ENCODE measurements around the gene KIRREL3. TPM values are rescaled to one million over a fixed set of nuclear protein-coding genes. Genes with fewer than 3 reads are reported as not detected.

Gene KIRREL3
- total RNA-seq, 1 donor from 2014 or later, result 0.38 TPM

- no peak overlapping the region for H3K27ac Mint-ChIP-seq (ENCODE audit: unreplicated experiment)
These were observed 297.6 kb downstream of the KIRREL3 start for GRCh38 chr11:126702987-126703386.

DNA sequence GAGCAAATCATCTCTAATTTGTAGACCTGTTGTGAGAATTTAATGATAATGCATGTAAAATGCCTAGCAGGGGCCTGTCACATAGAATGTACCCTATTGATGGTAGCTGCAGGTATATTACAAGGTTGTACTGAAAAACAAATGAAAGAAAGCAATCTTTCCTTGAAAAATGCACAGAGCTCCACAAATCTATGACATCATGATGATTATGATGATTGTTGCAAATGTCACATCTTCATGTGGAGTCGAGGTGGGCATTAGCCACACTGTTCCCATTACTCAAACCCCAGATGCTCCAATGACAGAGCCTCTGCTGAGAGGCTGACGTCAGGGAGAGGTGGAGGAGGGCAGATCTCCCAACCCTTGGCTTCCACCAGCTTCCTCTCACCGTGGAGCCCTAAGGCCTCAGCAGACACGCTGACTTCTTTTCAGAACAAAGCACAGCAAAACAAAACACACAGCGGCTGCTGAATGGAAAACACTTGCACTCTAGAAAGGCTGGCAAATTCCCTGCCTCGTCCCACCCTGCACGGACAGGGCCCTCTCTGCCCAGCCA is 298.3 kb downstream of the KIRREL3 start:
- H3K9me3 Mint-ChIP-seq (ENCODE audit: unreplicated experiment), result no peaks in the 10 kb centered on the region
- H3K4me1 Mint-ChIP-seq (ENCODE audit: unreplicated experiment), result peaks cover 11% of the 10 kb centered on the region
- no peak for TF ChIP-seq CTCF (IDR thresholded peaks at IDR 0.05; ENCODE audit: unreplicated experiment)
- DNase-seq (ENCODE audit: low spot score), result no peak
- no peaks in the 10 kb centered on the region for H3K36me3 Mint-ChIP-seq (ENCODE audit: low read depth, unreplicated experiment)
- H3K27ac Mint-ChIP-seq (ENCODE audit: unreplicated experiment), result no peak overlapping the region
- H3K4me3 Mint-ChIP-seq (ENCODE audit: unreplicated experiment), result no peak overlapping the region
- peaks cover 3% of the 10 kb centered on the region for H3K27me3 Mint-ChIP-seq (ENCODE audit: unreplicated experiment)

More at GRCh38 chr11:126702987-126703386, 297.6 kb downstream of the KIRREL3 start:
- Mint-ChIP-seq H3K4me3 (ENCODE audit: unreplicated experiment) (no peak overlapping the region), H3K27me3 (ENCODE audit: unreplicated experiment) (peaks cover 2% of the 10 kb centered on the region), H3K4me1 (ENCODE audit: unreplicated experiment) (peaks cover 11% of the 10 kb centered on the region), H3K36me3 (ENCODE audit: low read depth, unreplicated experiment) (no peaks in the 10 kb centered on the region), H3K9me3 (ENCODE audit: unreplicated experiment) (no peaks in the 10 kb centered on the region)
- no peak for TF ChIP-seq CTCF (IDR thresholded peaks at IDR 0.05; ENCODE audit: unreplicated experiment)
- no peak for DNase-seq (ENCODE audit: low spot score)

GRCh38 chr11:126701520-126701897 is 299.1 kb downstream of the KIRREL3 start:
- no peak overlapping the region for H3K27ac Mint-ChIP-seq (ENCODE audit: unreplicated experiment)
- H3K27me3 Mint-ChIP-seq (ENCODE audit: unreplicated experiment), result peaks cover 3% of the 10 kb centered on the region
- TF ChIP-seq CTCF (IDR thresholded peaks at IDR 0.05; ENCODE audit: unreplicated experiment), result no peak
- no peaks in the 10 kb centered on the region for H3K36me3 Mint-ChIP-seq (ENCODE audit: low read depth, unreplicated experiment)
- no peaks in the 10 kb centered on the region for H3K9me3 Mint-ChIP-seq (ENCODE audit: unreplicated experiment)
- no peak overlapping the region for H3K4me3 Mint-ChIP-seq (ENCODE audit: unreplicated experiment)
- DNase-seq (ENCODE audit: low spot score), result no peak
- peaks cover 11% of the 10 kb centered on the region for H3K4me1 Mint-ChIP-seq (ENCODE audit: unreplicated experiment)

- Mint-ChIP-seq H3K4me1 (ENCODE audit: unreplicated experiment) (peaks cover 11% of the 10 kb centered on the region), H3K4me3 (ENCODE audit: unreplicated experiment) (no peak overlapping the region), H3K27me3 (ENCODE audit: unreplicated experiment) (peaks cover 3% of the 10 kb centered on the region), H3K36me3 (ENCODE audit: low read depth, unreplicated experiment) (no peaks in the 10 kb centered on the region), H3K27ac (ENCODE audit: unreplicated experiment) (no peak overlapping the region), H3K9me3 (ENCODE audit: unreplicated experiment) (no peaks in the 10 kb centered on the region)
- DNase-seq (ENCODE audit: low spot score), result no peak
- no peak for TF ChIP-seq CTCF (IDR thresholded peaks at IDR 0.05; ENCODE audit: unreplicated experiment)
These were observed 299.6 kb downstream of the KIRREL3 start for GRCh38 chr11:126700768-126701519.

DNA sequence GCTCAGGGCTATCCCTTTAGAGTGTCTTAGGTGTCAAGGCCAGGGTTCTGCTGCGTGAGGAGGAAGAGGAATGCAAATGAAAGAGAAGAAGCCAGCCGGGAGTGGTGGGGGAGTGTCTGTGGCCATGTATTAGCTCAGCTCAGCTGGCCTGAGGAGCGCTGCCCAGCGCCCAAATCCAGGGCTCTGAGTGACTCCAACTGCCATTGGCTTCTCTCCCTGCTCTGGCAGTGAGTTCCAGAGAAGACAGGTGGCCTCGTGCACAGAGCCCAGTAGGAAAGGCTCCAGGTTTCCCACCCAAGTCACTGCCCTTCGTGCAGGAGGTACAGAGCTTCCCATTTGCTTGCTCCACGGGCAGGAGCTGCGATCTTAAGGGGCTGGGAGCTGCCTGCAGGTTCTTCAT is 302.0 kb downstream of the KIRREL3 start:
- Mint-ChIP-seq H3K36me3 (ENCODE audit: low read depth, unreplicated experiment) (no peaks in the 10 kb centered on the region), H3K4me3 (ENCODE audit: unreplicated experiment) (no peak overlapping the region), H3K27ac (ENCODE audit: unreplicated experiment) (no peak overlapping the region), H3K4me1 (ENCODE audit: unreplicated experiment) (peaks cover 11% of the 10 kb centered on the region), H3K27me3 (ENCODE audit: unreplicated experiment) (peaks cover 1% of the 10 kb centered on the region), H3K9me3 (ENCODE audit: unreplicated experiment) (no peaks in the 10 kb centered on the region)
- no peak for TF ChIP-seq CTCF (IDR thresholded peaks at IDR 0.05; ENCODE audit: unreplicated experiment)
- no peak for DNase-seq (ENCODE audit: low spot score)
